Activated CD4-positive, alpha-beta T cell treated with anti-CD3 and anti-CD28 coated beads, Interleukin-2, amount 10 ng/mL, durations not matched to agents 24 days and 14 days (primary cell): ENCODE results near the gene NUDT5. TPM values are rescaled to one million over a fixed set of nuclear protein-coding genes. Genes with fewer than 3 reads are reported as not detected.

Experiments used
- DNase-seq: peaks from one replicate; pipeline ENCODE4 v3.0.0; 2022
- H3K27ac Mint-ChIP-seq: one replicate; pipeline ENCODE4 v1.8.0; 2022; ENCODE audit warnings: mild to moderate bottlenecking, mixed read lengths
- H3K27me3 Mint-ChIP-seq: one replicate; pipeline ENCODE4 v1.8.0; 2022; ENCODE audit warnings: mixed read lengths
- H3K36me3 Mint-ChIP-seq: one replicate; pipeline ENCODE4 v1.8.0; 2022; ENCODE audit warnings: low read depth, mild to moderate bottlenecking, mixed read lengths
- H3K4me1 Mint-ChIP-seq: one replicate; pipeline ENCODE4 v1.8.0; 2021; ENCODE audit warnings: mixed read lengths
- H3K4me3 Mint-ChIP-seq: one replicate; pipeline ENCODE4 v1.8.0; 2022; ENCODE audit warnings: mild to moderate bottlenecking, moderate library complexity, mixed read lengths
- H3K9me3 Mint-ChIP-seq: one replicate; pipeline ENCODE4 v1.8.0; 2021; ENCODE audit warnings: mixed read lengths
- intact Hi-C: fragments of 100-400 bp; cut with micrococcal nuclease; formaldehyde crosslinking; loops from one replicate; pipeline ENCODE4 v1.15.1; 2023
- total RNA-seq: library from RNA; stranded (reverse); gene quantifications from 2 replicates; pipeline ENCODE4 v1.2.3, GENCODE V29; 2022

Gene NUDT5
- total RNA-seq, 1 donor from 2014 or later = 128 TPM

GRCh38 chr10:12195281-12195602, 449 bp downstream of the NUDT5 start:
- no peaks in the 10 kb centered on the region for H3K9me3 Mint-ChIP-seq
- DNase-seq = no peak
- intact Hi-C loops = loop anchor here (1.0 to 2.0 kb wide), 5 partner anchors 14 to 152 kb away; partner anchors contain the start of genes DHTKD1, SEC61A2 and UPF2
- H3K36me3 Mint-ChIP-seq = peaks cover 43% of the 10 kb centered on the region
- peak overlapping the region; percentile 98 for H3K4me3 Mint-ChIP-seq
- no peaks in the 10 kb centered on the region for H3K27me3 Mint-ChIP-seq
- peaks cover 44% of the 10 kb centered on the region for H3K4me1 Mint-ChIP-seq
- H3K27ac Mint-ChIP-seq = peak overlapping the region; percentile 99

GRCh38 chr10:12194752-12195271, 879 bp downstream of the NUDT5 start:
- peaks cover 45% of the 10 kb centered on the region for H3K4me1 Mint-ChIP-seq

DNA sequence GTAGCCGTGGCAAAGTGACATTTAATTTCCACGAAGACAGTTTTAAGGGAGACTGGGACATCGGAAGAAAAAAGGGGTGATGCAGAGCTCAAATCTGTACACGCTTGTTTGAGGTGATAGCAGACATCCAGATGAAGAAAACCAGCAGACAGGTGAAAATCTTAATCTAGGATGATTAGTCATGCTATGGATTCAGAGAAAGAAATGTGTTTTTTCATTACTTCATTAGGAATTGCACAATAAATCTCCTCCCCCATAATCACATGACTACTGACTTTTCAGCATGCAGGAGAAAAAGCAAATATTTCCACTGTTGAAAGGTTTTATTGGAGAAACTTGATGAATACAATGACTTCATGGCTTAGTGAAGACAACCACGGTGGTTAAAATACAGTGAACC, 2.5 kb downstream of the NUDT5 start:
- no peaks in the 10 kb centered on the region for H3K27me3 Mint-ChIP-seq
- DNase-seq = no peak
- no peaks in the 10 kb centered on the region for H3K9me3 Mint-ChIP-seq
- peak overlapping the region; percentile 7 for H3K4me3 Mint-ChIP-seq
- peaks cover 36% of the 10 kb centered on the region for H3K4me1 Mint-ChIP-seq
- peaks cover 35% of the 10 kb centered on the region for H3K36me3 Mint-ChIP-seq
- intact Hi-C loops = no loop called here
- H3K27ac Mint-ChIP-seq = no peak overlapping the region

More at GRCh38 chr10:12194752-12195271, 879 bp downstream of the NUDT5 start:
- H3K9me3 Mint-ChIP-seq = no peaks in the 10 kb centered on the region
- peak overlapping the region; percentile 98 for H3K4me3 Mint-ChIP-seq
- H3K36me3 Mint-ChIP-seq = peaks cover 45% of the 10 kb centered on the region
- DNase-seq = peak; percentile 81
- H3K27ac Mint-ChIP-seq = peak overlapping the region; percentile 99
- intact Hi-C loops = loop anchor here (1.0 to 2.0 kb wide), 5 partner anchors 14 to 152 kb away; partner anchors contain the start of genes DHTKD1, SEC61A2 and UPF2
- H3K27me3 Mint-ChIP-seq = no peaks in the 10 kb centered on the region

DNA sequence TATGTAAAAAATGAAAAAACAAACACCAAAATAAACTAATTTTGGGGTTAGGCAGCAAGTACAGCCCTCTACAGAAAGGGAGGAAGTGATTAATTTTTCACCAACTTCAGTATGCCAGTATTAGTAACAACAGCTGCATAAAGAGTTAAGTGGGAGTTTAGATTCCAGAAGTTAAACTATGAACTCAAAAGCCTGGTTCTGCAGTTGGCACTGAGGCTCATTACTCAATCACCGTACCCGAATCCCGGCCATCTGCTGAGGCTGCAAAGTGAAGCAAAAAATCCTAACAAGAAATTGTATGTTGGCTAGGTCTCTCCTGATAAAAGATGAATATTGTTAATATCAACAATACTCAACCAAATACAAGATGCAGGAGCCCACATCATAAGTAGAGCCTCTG, 4.0 kb downstream of the NUDT5 start:
- Mint-ChIP-seq H3K27me3 (no peaks in the 10 kb centered on the region), H3K36me3 (peaks cover 45% of the 10 kb centered on the region), H3K9me3 (no peaks in the 10 kb centered on the region), H3K4me1 (peaks cover 45% of the 10 kb centered on the region), H3K4me3 (peak overlapping the region; percentile 10), H3K27ac (peak overlapping the region; percentile 72)
- intact Hi-C loops = no loop called here
- no peak for DNase-seq

DNA sequence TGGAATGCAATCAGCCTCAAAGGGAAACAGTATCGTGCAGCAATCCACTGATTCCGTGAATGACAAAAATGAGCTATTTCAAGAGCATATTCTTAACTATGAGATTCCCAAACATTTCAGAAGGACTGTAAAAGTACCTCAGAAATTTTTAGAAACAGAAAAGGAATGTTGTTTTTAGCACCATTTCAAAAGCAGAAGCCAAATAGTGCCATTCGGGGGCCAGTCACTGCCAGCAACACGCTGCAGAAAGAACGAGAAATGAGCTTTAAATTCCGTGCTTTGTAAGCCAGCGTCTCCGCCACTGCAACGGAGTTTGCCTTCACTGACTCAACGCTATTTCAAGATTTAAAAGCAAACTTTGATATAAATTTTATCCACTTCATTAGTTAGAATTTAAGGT, 6.3 kb downstream of the NUDT5 start:
- no peak overlapping the region for H3K4me3 Mint-ChIP-seq
- no peak overlapping the region for H3K27ac Mint-ChIP-seq
- peaks cover 46% of the 10 kb centered on the region for H3K4me1 Mint-ChIP-seq
- peaks cover 56% of the 10 kb centered on the region for H3K36me3 Mint-ChIP-seq
- no peaks in the 10 kb centered on the region for H3K27me3 Mint-ChIP-seq
- intact Hi-C loops = no loop called here
- no peak for DNase-seq
- H3K9me3 Mint-ChIP-seq = no peaks in the 10 kb centered on the region

DNA sequence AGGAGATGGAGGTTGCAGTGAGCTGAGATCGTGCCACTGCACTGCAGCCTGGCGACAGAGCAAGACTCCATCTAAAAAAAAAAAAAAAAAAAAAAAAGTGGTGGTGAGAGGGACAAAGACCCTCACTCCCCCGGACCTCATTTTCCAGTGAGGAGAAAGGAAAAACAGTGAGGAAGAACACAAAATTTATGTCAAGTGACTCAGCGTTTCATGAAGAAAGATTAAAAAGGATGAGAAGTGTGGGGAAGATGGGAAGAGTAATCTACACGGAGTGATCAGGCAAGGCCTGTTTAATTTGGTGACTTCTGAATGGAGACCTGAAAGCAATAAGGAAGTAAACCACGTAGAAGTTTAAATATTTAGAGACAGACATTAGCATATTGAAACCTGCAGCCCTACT, 7.0 kb downstream of the NUDT5 start:
- Mint-ChIP-seq H3K4me3 (no peak overlapping the region), H3K27ac (no peak overlapping the region), H3K36me3 (peaks cover 54% of the 10 kb centered on the region), H3K27me3 (no peaks in the 10 kb centered on the region), H3K9me3 (no peaks in the 10 kb centered on the region), H3K4me1 (peaks cover 42% of the 10 kb centered on the region)
- DNase-seq = no peak
- intact Hi-C loops = no loop called here

- Mint-ChIP-seq H3K27ac (peak overlapping the region; percentile 74), H3K4me3 (no peak overlapping the region), H3K36me3 (peaks cover 54% of the 10 kb centered on the region), H3K27me3 (no peaks in the 10 kb centered on the region), H3K4me1 (peaks cover 36% of the 10 kb centered on the region), H3K9me3 (no peaks in the 10 kb centered on the region)
- no peak for DNase-seq
- intact Hi-C loops = no loop called here
Measured at GRCh38 chr10:12187321-12187905, 8.3 kb downstream of the NUDT5 start.

- DNase-seq = no peak
- intact Hi-C loops = no loop called here
Measured at GRCh38 chr10:12186323-12186722, 9.4 kb downstream of the NUDT5 start.

DNA sequence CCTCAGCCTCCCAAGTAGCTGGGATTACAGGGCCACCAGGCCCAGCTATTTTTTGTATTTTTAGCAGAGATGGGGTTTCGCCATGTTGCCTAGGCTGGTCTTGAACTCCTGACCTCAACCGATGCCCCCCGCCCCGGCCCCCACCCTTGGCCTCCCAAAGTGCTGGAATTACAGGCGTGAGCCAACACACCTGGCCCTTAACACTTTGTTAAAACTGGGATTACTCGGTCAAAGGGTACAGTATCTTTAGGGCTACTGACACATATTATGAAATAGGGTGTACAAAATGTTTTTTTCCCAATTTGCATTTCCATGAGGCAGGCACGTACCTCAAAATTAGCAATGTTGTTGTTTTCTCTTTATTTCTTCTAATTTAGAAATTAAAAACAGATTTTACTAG, 11.5 kb downstream of the NUDT5 start:
- intact Hi-C loops = no loop called here
- no peak overlapping the region for H3K4me3 Mint-ChIP-seq
- H3K27me3 Mint-ChIP-seq = no peaks in the 10 kb centered on the region
- H3K27ac Mint-ChIP-seq = no peak overlapping the region
- H3K9me3 Mint-ChIP-seq = no peaks in the 10 kb centered on the region
- peaks cover 40% of the 10 kb centered on the region for H3K4me1 Mint-ChIP-seq
- peaks cover 48% of the 10 kb centered on the region for H3K36me3 Mint-ChIP-seq
- DNase-seq = no peak

More at GRCh38 chr10:12186323-12186722, 9.4 kb downstream of the NUDT5 start:
- H3K36me3 Mint-ChIP-seq = peaks cover 49% of the 10 kb centered on the region
- no peaks in the 10 kb centered on the region for H3K9me3 Mint-ChIP-seq
- H3K4me3 Mint-ChIP-seq = no peak overlapping the region
- H3K27me3 Mint-ChIP-seq = no peaks in the 10 kb centered on the region
- peak overlapping the region; percentile 75 for H3K27ac Mint-ChIP-seq
- peaks cover 30% of the 10 kb centered on the region for H3K4me1 Mint-ChIP-seq

GRCh38 chr10:12181065-12181775, 14.5 kb downstream of the NUDT5 start:
- Mint-ChIP-seq H3K4me3 (peak overlapping the region; percentile 39), H3K36me3 (peaks cover 46% of the 10 kb centered on the region), H3K27me3 (no peaks in the 10 kb centered on the region), H3K27ac (peak overlapping the region; percentile 89), H3K4me1 (peaks cover 28% of the 10 kb centered on the region), H3K9me3 (no peaks in the 10 kb centered on the region)
- DNase-seq = peak; percentile 90
- intact Hi-C loops = loop anchor here (1.0 kb wide), 1 partner anchor 14 kb away; the partner anchor contains the start of gene NUDT5

GRCh38 chr10:12180221-12180974, 15.3 kb downstream of the NUDT5 start:
- intact Hi-C loops = no loop called here
- H3K27ac Mint-ChIP-seq = peak overlapping the region; percentile 72
- H3K4me3 Mint-ChIP-seq = no peak overlapping the region
- H3K4me1 Mint-ChIP-seq = peaks cover 25% of the 10 kb centered on the region
- H3K36me3 Mint-ChIP-seq = peaks cover 42% of the 10 kb centered on the region
- H3K27me3 Mint-ChIP-seq = no peaks in the 10 kb centered on the region
- no peaks in the 10 kb centered on the region for H3K9me3 Mint-ChIP-seq
- no peak for DNase-seq

- H3K36me3 Mint-ChIP-seq = peaks cover 37% of the 10 kb centered on the region
- no peak overlapping the region for H3K4me3 Mint-ChIP-seq
- intact Hi-C loops = no loop called here
- no peaks in the 10 kb centered on the region for H3K9me3 Mint-ChIP-seq
- H3K27ac Mint-ChIP-seq = no peak overlapping the region
- H3K27me3 Mint-ChIP-seq = no peaks in the 10 kb centered on the region
- H3K4me1 Mint-ChIP-seq = peaks cover 25% of the 10 kb centered on the region
- DNase-seq = no peak
Measured at GRCh38 chr10:12179606-12180170, 16.0 kb downstream of the NUDT5 start.

GRCh38 chr10:12177642-12178041, 18.0 kb downstream of the NUDT5 start:
- Mint-ChIP-seq H3K36me3 (peaks cover 38% of the 10 kb centered on the region), H3K27me3 (no peaks in the 10 kb centered on the region), H3K27ac (no peak overlapping the region), H3K9me3 (no peaks in the 10 kb centered on the region), H3K4me1 (peaks cover 23% of the 10 kb centered on the region), H3K4me3 (no peak overlapping the region)
- DNase-seq = no peak
- intact Hi-C loops = no loop called here
